ENCODE results near the gene ZNF48.

ZNF48 gene

DNA sequence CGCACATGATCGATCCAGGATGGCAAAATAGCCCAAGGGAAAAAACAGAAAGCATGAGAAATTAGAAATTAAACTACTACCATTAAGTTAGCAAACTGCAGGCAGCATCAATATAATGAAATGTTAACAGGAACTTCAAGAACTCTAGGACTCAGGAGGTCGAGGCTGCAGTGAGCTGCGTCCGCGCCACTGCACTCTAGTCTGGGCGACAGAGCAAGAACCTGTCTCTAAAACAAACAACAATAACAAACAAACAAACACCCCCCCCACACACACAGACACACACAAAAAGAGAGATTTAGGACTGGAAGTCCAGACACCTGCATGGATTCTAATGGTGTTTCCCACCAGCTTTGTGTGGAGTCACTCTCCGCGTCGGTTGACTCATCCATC lies 51.0 kb downstream of the ZNF48 start:
- H3K4me3 Mint-ChIP-seq = peak overlapping the region; percentile 81
- no peaks in the 10 kb centered on the region for H3K9me3 Mint-ChIP-seq
- H3K27ac Mint-ChIP-seq = peak overlapping the region; percentile 91
- peaks cover 31% of the 10 kb centered on the region for H3K36me3 Mint-ChIP-seq
- ATAC-seq (no peak), DNase-seq (ENCODE audit: low spot score in 2 of 2) (no peak)
- peaks cover 47% of the 10 kb centered on the region for H3K4me1 Mint-ChIP-seq

DNA sequence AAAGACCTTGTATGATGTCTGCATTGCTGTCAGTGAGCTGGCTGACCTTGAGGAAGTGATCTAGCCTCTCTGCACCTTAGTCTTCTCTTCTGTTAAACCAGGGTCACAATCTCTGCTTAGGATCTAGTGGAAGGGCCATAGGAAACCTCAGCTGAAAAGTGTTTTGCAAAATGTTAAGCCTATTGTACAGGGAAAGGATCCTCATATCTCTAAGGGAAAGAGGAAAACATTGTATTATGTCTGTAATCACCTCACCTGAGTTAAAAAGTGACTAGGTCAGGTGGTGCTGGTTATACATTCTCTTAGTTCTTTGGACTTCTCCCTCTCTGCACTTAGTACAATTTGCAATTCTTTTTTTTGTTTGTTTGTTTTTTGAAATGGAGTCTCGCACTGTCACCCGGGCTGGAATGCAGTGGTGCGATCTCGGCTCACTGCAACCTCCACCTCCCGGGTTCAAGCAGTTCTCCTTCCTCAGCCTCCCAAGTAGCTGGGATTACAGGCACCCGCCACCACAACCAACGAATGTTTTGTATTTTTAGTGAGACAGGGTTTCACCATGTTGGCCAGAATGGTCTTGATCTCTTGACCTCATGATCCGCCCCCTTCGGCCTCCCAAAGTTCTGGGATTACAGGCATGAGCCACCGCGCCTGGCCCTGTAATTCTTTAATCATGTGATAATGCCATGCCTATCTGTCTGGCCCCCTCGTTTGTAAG lies 52.4 kb downstream of the ZNF48 start:
- H3K4me3 Mint-ChIP-seq = no peak overlapping the region
- no peaks in the 10 kb centered on the region for H3K9me3 Mint-ChIP-seq
- H3K36me3 Mint-ChIP-seq = peaks cover 31% of the 10 kb centered on the region
- ATAC-seq = no peak
- no peak overlapping the region for H3K27ac Mint-ChIP-seq
- DNase-seq (ENCODE audit: low spot score in 2 of 2) = no peak
- peaks cover 55% of the 10 kb centered on the region for H3K4me1 Mint-ChIP-seq

GRCh38 chr16:30449116-30449435 lies 53.9 kb downstream of the ZNF48 start:
- Mint-ChIP-seq H3K27ac (no peak overlapping the region), H3K36me3 (peaks cover 19% of the 10 kb centered on the region), H3K4me1 (peaks cover 49% of the 10 kb centered on the region), H3K9me3 (no peaks in the 10 kb centered on the region), H3K4me3 (no peak overlapping the region)
- DNase-seq (ENCODE audit: low spot score in 2 of 2) (no peak), ATAC-seq (no peak)

Measured in stimulated activated effector memory CD8-positive, alpha-beta T cell treated with anti-CD3 and anti-CD28 coated beads, Interleukin-12 subunit alpha, Interleukin-12 subunit beta, amount 100 ng/mL, for 72 hours (primary cell).